AG09309 (cell line): ENCODE measurements around the gene DDN.

Experiments used
- DNase-seq: peaks from one replicate; pipeline ENCODE4 v3.0.0-alpha.2; 2010; ENCODE audit warnings: low read depth
- H3K4me3 ChIP-seq: 2 replicates; pipeline ENCODE4 v1.5.1; 2011; ENCODE audit warnings: mild to moderate bottlenecking, low read depth, low read length, moderate library complexity; ENCODE audit not compliant: control insufficient read depth
- CTCF ChIP-seq: IDR thresholded peaks from 2 replicates; pipeline ENCODE4 v1.5.1; 2011; ENCODE audit warnings: mild to moderate bottlenecking, low read depth, low read length, inconsistent platforms; ENCODE audit not compliant: insufficient read depth, control insufficient read depth; ENCODE audit errors: missing control alignments

The DDN gene

DNA sequence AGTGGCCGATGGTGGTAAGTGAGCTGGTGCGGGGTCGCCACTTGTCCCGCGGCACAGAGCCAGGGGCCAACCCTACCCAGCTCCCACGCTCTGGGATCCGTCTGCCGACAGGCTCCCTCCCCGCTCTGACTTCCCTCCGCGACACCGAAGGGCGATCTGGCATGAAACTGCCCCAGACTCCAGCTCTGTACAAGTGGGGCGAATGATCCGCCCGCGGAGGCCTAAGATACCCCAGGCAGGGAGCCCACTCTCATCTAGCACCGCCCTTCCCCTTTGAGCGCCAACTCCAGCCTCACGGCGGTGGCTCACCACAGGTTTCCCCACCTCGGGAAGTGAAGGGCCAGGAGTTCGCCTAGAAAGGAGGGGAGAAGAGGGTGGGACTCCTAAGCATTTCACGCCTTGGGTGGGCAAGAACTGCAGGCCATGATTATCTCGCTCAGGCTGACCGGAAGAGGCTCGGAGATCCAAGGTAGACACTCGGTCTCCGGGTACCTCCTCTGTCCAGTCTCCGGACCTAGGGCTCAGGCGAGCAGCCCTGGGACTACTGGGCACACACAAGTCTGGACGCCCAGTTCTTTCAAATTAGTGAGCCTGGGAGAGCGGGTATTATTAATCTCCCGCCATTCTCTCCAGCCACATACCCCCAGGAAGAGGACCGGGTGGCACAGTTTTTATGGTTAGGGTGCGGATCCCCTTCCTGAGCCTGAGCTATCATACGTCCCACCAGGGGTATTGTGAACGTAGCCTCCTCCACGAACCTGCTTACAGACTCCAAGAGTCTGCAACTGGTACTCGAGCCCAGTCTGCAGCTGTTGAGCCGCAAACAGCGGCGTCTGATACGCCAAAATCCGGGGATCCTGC is 20.2 kb downstream of the DDN start:
- DNase-seq: no peak
- no peak for TF ChIP-seq CTCF
- peak overlapping the region; percentile 14 for H3K4me3 ChIP-seq

GRCh38 chr12:48978291-48978740 is 20.9 kb downstream of the DDN start, which contains the start of gene WNT1:
Gene WNT1 (plus strand): TSS chr12:48978322. CDS start chr12:48978651, 329 bp downstream.
- H3K4me3 ChIP-seq: peak within 1 kb of the TSS; percentile 14
- DNase-seq: no peak
- no peak for TF ChIP-seq CTCF

- DNase-seq: no peak
- H3K4me3 ChIP-seq: no peak overlapping the region
- TF ChIP-seq CTCF: peak; percentile 63
Measured at GRCh38 chr12:48977290-48978281, 21.6 kb downstream of the DDN start.

DNA sequence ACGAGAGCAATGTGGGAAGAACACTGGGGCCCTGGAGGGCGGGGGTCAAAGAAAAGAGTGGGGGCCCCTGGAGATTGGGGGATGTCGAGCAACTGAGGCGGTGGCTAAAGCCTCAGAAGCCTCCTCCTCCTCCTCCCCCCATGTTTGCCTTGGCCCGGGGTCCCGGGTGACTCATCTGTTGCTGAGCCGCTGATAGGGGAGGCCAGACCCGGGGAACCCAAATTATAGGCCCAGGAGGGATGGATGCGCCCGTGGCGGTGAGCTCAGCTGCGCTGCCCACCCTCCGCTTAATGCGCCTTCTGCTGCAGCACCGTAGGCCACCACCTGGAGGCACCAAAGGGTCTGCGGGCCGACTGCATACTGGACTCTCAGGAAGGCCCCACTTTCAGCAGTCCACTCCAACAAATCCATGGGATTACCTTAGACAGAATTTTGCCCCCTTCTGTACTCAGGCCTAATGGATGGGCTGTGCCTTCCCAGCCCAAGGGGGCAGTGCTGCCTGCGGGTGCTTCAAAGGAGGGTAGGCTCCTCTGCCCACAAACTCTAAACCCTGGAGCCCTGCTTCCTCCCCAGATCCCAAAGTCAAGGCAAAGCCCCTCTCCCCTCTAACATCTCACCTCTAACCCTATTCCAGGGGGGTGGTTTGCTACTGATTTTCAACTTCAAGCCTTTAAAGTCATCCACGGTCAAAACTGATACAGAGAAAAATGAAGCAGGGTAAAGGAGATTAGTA is 25.1 kb downstream of the DDN start:
- DNase-seq: no peak
- H3K4me3 ChIP-seq: no peak overlapping the region
- TF ChIP-seq CTCF: peak; percentile 53

- no peak overlapping the region for H3K4me3 ChIP-seq
- DNase-seq: no peak
- TF ChIP-seq CTCF: no peak
Measured at GRCh38 chr12:48973531-48973930, 25.6 kb downstream of the DDN start.
